Activated CD8-positive, alpha-beta T cell treated with anti-CD3 and anti-CD28 coated beads for 36 hours (primary cell): ENCODE measurements around the gene OR52I2. TPM values are rescaled to one million over a fixed set of nuclear protein-coding genes. Genes with fewer than 3 reads are reported as not detected.

Experiments used
- ATAC-seq: fragments of 200-7000 bp; cut with Tn5 transposase; one replicate; pipeline ENCODE4 v1.10.0; 2021; ENCODE audit warnings: mild to moderate bottlenecking, moderate library complexity
- CTCF ChIA-PET: fragments of 350-600 bp; sonication (Branson Sonifier 250); formaldehyde crosslinking; loops from one replicate; lab custom pipeline; 2021; ENCODE audit warnings: antibody characterized with exemption; lab: Charles Lee
- POLR2A ChIA-PET: fragments of 350-600 bp; sonication (Branson Sonifier 250); formaldehyde crosslinking; loops from one replicate; lab custom pipeline; 2021; ENCODE audit warnings: antibody characterized with exemption; lab: Charles Lee
- DNase-seq: peaks from one replicate; pipeline ENCODE4 v3.0.0-alpha.2; 2020
- H3K27ac Mint-ChIP-seq: one replicate; pipeline ENCODE4 v1.8.0; 2021; ENCODE audit warnings: mild to moderate bottlenecking, mixed read lengths
- H3K27me3 Mint-ChIP-seq: one replicate; pipeline ENCODE4 v1.8.0; 2021; ENCODE audit warnings: mixed read lengths
- H3K36me3 Mint-ChIP-seq: one replicate; pipeline ENCODE4 v1.8.0; 2021; ENCODE audit warnings: low read depth, mixed read lengths
- H3K4me1 Mint-ChIP-seq: one replicate; pipeline ENCODE4 v1.8.0; 2021; ENCODE audit warnings: low read depth, mixed read lengths
- H3K4me3 Mint-ChIP-seq: one replicate; pipeline ENCODE4 v1.8.0; 2021; ENCODE audit warnings: mild to moderate bottlenecking, moderate library complexity, mixed read lengths
- H3K9me3 Mint-ChIP-seq: one replicate; pipeline ENCODE4 v1.8.0; 2021; ENCODE audit warnings: mixed read lengths
- CTCF ChIP-seq: fragments of 200-600 bp; IDR thresholded peaks from one replicate; pipeline ENCODE4 v1.8.0; 2022; ENCODE audit warnings: antibody characterized with exemption, mild to moderate bottlenecking
- intact Hi-C: fragments of 100-400 bp; cut with micrococcal nuclease; formaldehyde crosslinking; loops from one replicate; pipeline ENCODE4 v1.10.0; 2022
- total RNA-seq, 2 experiments: library from RNA; stranded (reverse); gene quantifications; one replicate each; pipeline ENCODE4 v1.2.3, GENCODE V29; 2021

OR52I2 gene
- total RNA-seq, 2 experiments from 2014 or later: not detected

- Mint-ChIP-seq H3K27me3 (peaks cover 28% of the 10 kb centered on the region), H3K4me3 (no peak overlapping the region), H3K9me3 (peaks cover 7% of the 10 kb centered on the region), H3K27ac (no peak overlapping the region), H3K4me1 (no peaks in the 10 kb centered on the region), H3K36me3 (no peaks in the 10 kb centered on the region)
- DNase-seq: no peak
- no peak for TF ChIP-seq CTCF
- ChIA-PET CTCF (interaction anchor here (1.3 kb wide), 1 partner anchor 9 kb away, joined by 3 read pairs; no protein-coding TSS in a partner anchor), POLR2A (no interaction called here)
- intact Hi-C loops: no loop called here
- no peak for ATAC-seq
Measured at GRCh38 chr11:4560467-4560866, 21.1 kb upstream of the OR52I2 start.

- Mint-ChIP-seq H3K27ac (no peak overlapping the region), H3K4me1 (no peaks in the 10 kb centered on the region), H3K27me3 (peaks cover 25% of the 10 kb centered on the region), H3K9me3 (peaks cover 7% of the 10 kb centered on the region), H3K4me3 (no peak overlapping the region), H3K36me3 (no peaks in the 10 kb centered on the region)
- TF ChIP-seq CTCF: no peak
- ATAC-seq (no peak), DNase-seq (no peak)
- CTCF ChIA-PET: interaction anchor here (1.2 kb wide), 1 partner anchor 26 kb away, joined by 4 read pairs; no protein-coding TSS in a partner anchor
- intact Hi-C loops: no loop called here
- POLR2A ChIA-PET: no interaction called here
Measured at GRCh38 chr11:4565371-4565770, 16.2 kb upstream of the OR52I2 start.

GRCh38 chr11:4569075-4569474 is 12.5 kb upstream of the OR52I2 start:
- TF ChIP-seq CTCF: no peak
- ATAC-seq: no peak
- H3K36me3 Mint-ChIP-seq: no peaks in the 10 kb centered on the region
- CTCF ChIA-PET: no interaction called here
- POLR2A ChIA-PET: no interaction called here
- H3K27me3 Mint-ChIP-seq: peaks cover 11% of the 10 kb centered on the region
- H3K27ac Mint-ChIP-seq: no peak overlapping the region
- H3K4me3 Mint-ChIP-seq: no peak overlapping the region
- H3K9me3 Mint-ChIP-seq: peaks cover 4% of the 10 kb centered on the region
- no peaks in the 10 kb centered on the region for H3K4me1 Mint-ChIP-seq
- intact Hi-C loops: no loop called here
- DNase-seq: no peak

- no peak for TF ChIP-seq CTCF
- Mint-ChIP-seq H3K27ac (no peak overlapping the region), H3K36me3 (no peaks in the 10 kb centered on the region), H3K9me3 (no peaks in the 10 kb centered on the region), H3K4me1 (peaks cover 4% of the 10 kb centered on the region), H3K27me3 (peaks cover 18% of the 10 kb centered on the region), H3K4me3 (no peak overlapping the region)
- CTCF ChIA-PET: interaction anchor here (1.4 kb wide), 1 partner anchor 390 kb away, joined by 3 read pairs; no protein-coding TSS in a partner anchor
- intact Hi-C loops: no loop called here
- POLR2A ChIA-PET: no interaction called here
- ATAC-seq (no peak), DNase-seq (no peak)
Measured at GRCh38 chr11:4576880-4577279, 4.7 kb upstream of the OR52I2 start.

- H3K27ac Mint-ChIP-seq: no peak overlapping the region
- no peak for TF ChIP-seq CTCF
- ATAC-seq (no peak), DNase-seq (no peak)
- intact Hi-C loops: no loop called here
- no peak overlapping the region for H3K4me3 Mint-ChIP-seq
- peaks cover 18% of the 10 kb centered on the region for H3K27me3 Mint-ChIP-seq
- H3K36me3 Mint-ChIP-seq: no peaks in the 10 kb centered on the region
- peaks cover 4% of the 10 kb centered on the region for H3K4me1 Mint-ChIP-seq
- ChIA-PET POLR2A (no interaction called here), CTCF (no interaction called here)
- no peaks in the 10 kb centered on the region for H3K9me3 Mint-ChIP-seq
Measured at GRCh38 chr11:4577761-4578160, 3.8 kb upstream of the OR52I2 start.
